Activated CD4-positive, alpha-beta T cell treated with anti-CD3 and anti-CD28 coated beads, Interleukin-2, amount 50 U/mL, for 1 hour (primary cell): Measurements from ENCODE around the gene FGF3.

Experiments used
- DNase-seq: peaks from one replicate; pipeline ENCODE4 v3.0.0-alpha.2; 2020

FGF3 gene

GRCh38 chr11:69818603-69819441 lies at the start of gene FGF3:
Gene FGF3, minus strand, starts transcription at chr11:69819416. Its CDS starts 483 bp downstream, at chr11:69818933.
- DNase-seq: no peak

- no peak for DNase-seq
Measured at GRCh38 chr11:69868871-69869270, 49.7 kb upstream of the FGF3 start.

GRCh38 chr11:69868006-69868810 lies 49.0 kb upstream of the FGF3 start:
- DNase-seq: no peak

GRCh38 chr11:69867076-69868005 lies 48.1 kb upstream of the FGF3 start:
- DNase-seq: no peak

GRCh38 chr11:69866648-69867047 lies 47.4 kb upstream of the FGF3 start:
- no peak for DNase-seq

- DNase-seq: no peak
Measured at GRCh38 chr11:69865707-69866106, 46.5 kb upstream of the FGF3 start.

- DNase-seq: no peak
Measured at GRCh38 chr11:69864686-69865661, 45.8 kb upstream of the FGF3 start.

GRCh38 chr11:69863544-69864200 lies 44.5 kb upstream of the FGF3 start:
- no peak for DNase-seq

GRCh38 chr11:69862797-69863543 lies 43.8 kb upstream of the FGF3 start:
- DNase-seq: no peak

GRCh38 chr11:69862331-69862771 lies 43.1 kb upstream of the FGF3 start:
- no peak for DNase-seq

GRCh38 chr11:69861901-69862300 lies 42.7 kb upstream of the FGF3 start:
- DNase-seq: no peak

GRCh38 chr11:69860796-69861445 lies 41.7 kb upstream of the FGF3 start:
- no peak for DNase-seq

GRCh38 chr11:69860244-69860643 lies 41.0 kb upstream of the FGF3 start:
- DNase-seq: no peak

GRCh38 chr11:69859275-69859934 lies 40.2 kb upstream of the FGF3 start:
- no peak for DNase-seq

- no peak for DNase-seq
Measured at GRCh38 chr11:69855421-69855820, 36.2 kb upstream of the FGF3 start.

- no peak for DNase-seq
Measured at GRCh38 chr11:69854713-69855112, 35.5 kb upstream of the FGF3 start.

GRCh38 chr11:69852056-69852455 lies 32.8 kb upstream of the FGF3 start:
- no peak for DNase-seq

GRCh38 chr11:69848201-69848600 lies 29.0 kb upstream of the FGF3 start:
- DNase-seq: no peak

GRCh38 chr11:69844396-69844795 lies 25.2 kb upstream of the FGF3 start:
- DNase-seq: no peak
